ENCODE data around the gene R3HDM2. TPM values are rescaled to one million over a fixed set of nuclear protein-coding genes. Genes with fewer than 3 reads are reported as not detected.

Gene R3HDM2
- total and polyA plus RNA-seq, 10 donors: 11.3 to 90.8 (median 53.5) TPM

DNA sequence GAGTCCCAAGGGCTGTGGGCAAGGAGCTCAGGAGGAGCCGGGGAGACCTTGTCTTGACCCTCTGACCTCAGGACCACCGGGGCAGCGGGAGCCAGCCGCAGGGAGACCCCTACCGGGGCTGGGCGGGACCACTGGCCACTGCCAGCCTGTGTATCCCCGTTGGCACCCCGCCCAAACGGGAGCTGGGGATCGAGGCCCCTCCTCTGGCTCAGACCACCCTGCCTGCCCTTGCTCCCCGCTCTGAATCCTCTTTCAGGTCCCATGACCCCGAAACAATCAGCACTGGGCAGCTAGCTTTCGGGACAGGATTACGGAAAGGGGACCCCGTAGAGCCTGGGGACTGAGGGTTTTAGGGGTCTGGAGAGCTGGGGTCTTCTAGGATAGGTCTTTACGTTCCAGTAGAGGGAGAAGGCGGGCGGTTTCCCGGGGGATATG is 30.0 kb upstream of the R3HDM2 start:
- peak; percentile 84 for DNase-seq
- Histone ChIP-seq H3K27ac (peak overlapping the region in 2 of 8 donors; percentile 7 to 8), H3K9me3 (no peaks in the 10 kb centered on the region), H3K36me3 (no peaks in the 10 kb centered on the region), H3K4me1 (peaks cover 31 to 60% (median 45%) of the 10 kb centered on the region in 6 donors), H3K4me3 (peak overlapping the region in 7 of 8 donors; percentile 43 to 91 (median 60)), H3K27me3 (replicated peaks in 1 of 7) (peaks cover 0 to 29% (median 13%) of the 10 kb centered on the region in 7 donors)
- 1 to 4% (median 2%) methylated on average over 6 to 19 of the region's 19 CpGs for WGBS, 5 donors
- intact Hi-C loops (cut with DNase I; ENCODE audit: low total_unique reads): no loop called here
- TF ChIP-seq POLR2A (IDR thresholded peaks at IDR 0.05) (no peak), CTCF (IDR thresholded peaks at IDR 0.05 in 8 of 11, conservative IDR thresholded peaks at IDR 0.05 in 3 of 11) (peak in 1 of 11 experiments; percentile 8)

- Histone ChIP-seq H3K4me3 (peak overlapping the region in 7 of 8 donors; percentile 60 to 91 (median 66)), H3K4me1 (peaks cover 31 to 65% (median 46%) of the 10 kb centered on the region in 6 donors), H3K36me3 (no peaks in the 10 kb centered on the region), H3K27me3 (replicated peaks in 1 of 7) (peaks cover 0 to 29% (median 13%) of the 10 kb centered on the region in 7 donors), H3K27ac (peak overlapping the region in 4 of 8 donors; percentile 8 to 90 (median 86)), H3K9me3 (no peaks in the 10 kb centered on the region)
- DNase-seq: peak; percentile 81
- WGBS, 5 donors: 0 to 5% (median 4%) methylated on average over 5 to 6 of the region's 6 CpGs
- intact Hi-C loops (cut with DNase I; ENCODE audit: low total_unique reads): no loop called here
- TF ChIP-seq CTCF (IDR thresholded peaks at IDR 0.05 in 8 of 11, conservative IDR thresholded peaks at IDR 0.05 in 3 of 11): no peak
- no peak for TF ChIP-seq POLR2AphosphoS5 (IDR thresholded peaks at IDR 0.05)
- no peak for TF ChIP-seq POLR2A (IDR thresholded peaks at IDR 0.05)
Observed at GRCh38 chr12:57460468-57460784, 29.6 kb upstream of the R3HDM2 start.

- intact Hi-C loops (cut with DNase I; ENCODE audit: low total_unique reads): no loop called here
- Histone ChIP-seq H3K27ac (peak within 1 kb of the TSS; percentile 84 to 94 (median 88)), H3K36me3 (no peaks in the 10 kb centered on the region), H3K27me3 (replicated peaks in 1 of 7) (peaks cover 0 to 29% (median 13%) of the 10 kb centered on the region in 7 donors), H3K4me1 (peaks cover 31 to 67% (median 46%) of the 10 kb centered on the region in 6 donors), H3K9me3 (no peaks in the 10 kb centered on the region), H3K4me3 (peak within 1 kb of the TSS; percentile 60 to 91 (median 65))
- 0 to 1% (median 1%) methylated on average over 25 to 36 of the region's 36 CpGs for WGBS, 5 donors
- TF ChIP-seq CTCF (IDR thresholded peaks at IDR 0.05 in 8 of 11, conservative IDR thresholded peaks at IDR 0.05 in 3 of 11) (no peak), POLR2A (IDR thresholded peaks at IDR 0.05) (no peak)
- peak; percentile 81 for DNase-seq
Observed at GRCh38 chr12:57459750-57460467, 29.1 kb upstream of the R3HDM2 start, which contains the start of gene GLI1. Gene GLI1 (plus strand): TSS chr12:57459785. CDS start chr12:57463692, 3,907 bp downstream.

DNA sequence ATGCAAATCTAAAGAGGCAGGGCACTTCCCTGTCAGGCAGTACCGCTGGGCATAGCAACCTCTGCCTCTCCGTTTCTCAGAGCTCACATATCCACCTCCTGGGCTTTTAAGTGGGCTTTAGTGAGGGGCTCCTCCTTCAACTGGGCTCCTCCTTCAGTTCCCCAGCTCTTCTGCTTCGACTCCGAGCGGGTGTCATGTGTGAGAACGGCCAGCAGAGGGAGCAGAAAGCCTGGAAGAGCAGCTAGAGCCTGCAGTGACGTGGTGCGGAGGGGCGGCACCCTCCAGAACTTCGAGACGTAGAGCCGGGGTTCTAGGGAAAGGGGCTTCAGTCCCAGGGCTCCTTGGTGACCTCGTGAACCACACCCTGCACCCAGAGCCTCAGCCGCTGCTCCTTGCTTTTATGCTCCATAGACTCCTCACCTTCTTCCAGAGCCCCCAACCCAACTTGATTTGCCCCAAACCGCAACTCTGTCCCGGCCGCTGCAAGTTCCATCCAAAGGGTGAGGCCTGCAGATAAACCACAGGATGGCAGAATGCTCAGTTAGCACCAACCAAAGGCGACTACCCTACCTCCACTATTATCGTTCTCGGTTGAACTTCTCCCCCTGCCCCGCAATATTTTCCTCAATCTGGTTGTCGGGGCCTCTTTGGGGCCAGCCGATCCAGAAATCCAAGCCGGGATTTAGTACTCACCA is 28.4 kb upstream of the R3HDM2 start:
- TF ChIP-seq POLR2AphosphoS5 (IDR thresholded peaks at IDR 0.05) (peak; percentile 62 to 88 (median 79)), POLR2A (IDR thresholded peaks at IDR 0.05) (peak in 1 of 3 donors; percentile 51), CTCF (IDR thresholded peaks at IDR 0.05 in 8 of 11, conservative IDR thresholded peaks at IDR 0.05 in 3 of 11) (peak; percentile 94 to 100 (median 97))
- WGBS, 5 donors: 0 to 2% (median 0%) methylated on average over 17 to 24 of the region's 24 CpGs

More for the DNA sequence above, 28.4 kb upstream of the R3HDM2 start:
- intact Hi-C loops (cut with DNase I; ENCODE audit: low total_unique reads): no loop called here
- Histone ChIP-seq H3K27ac (peak overlapping the region; percentile 84 to 94 (median 88)), H3K27me3 (replicated peaks in 1 of 7) (peaks cover 0 to 29% (median 13%) of the 10 kb centered on the region in 7 donors), H3K9me3 (no peaks in the 10 kb centered on the region), H3K4me1 (peaks cover 31 to 67% (median 46%) of the 10 kb centered on the region in 6 donors), H3K4me3 (peak overlapping the region; percentile 60 to 91 (median 65)), H3K36me3 (no peaks in the 10 kb centered on the region)
- DNase-seq: peak; percentile 97
